Hepatocyte (in vitro differentiated cells): ENCODE results near the gene COX4I1. TPM values are rescaled to one million over a fixed set of nuclear protein-coding genes. Genes with fewer than 3 reads are reported as not detected.
"Not testable (repeated sequence)": the region's sequence is repeated elsewhere in the genome, so short reads cannot be mapped to it uniquely, and the experiment has no call there.

ENCODE experiments used
- DNase-seq: peaks from one replicate; pipeline ENCODE4 v3.0.0-alpha.2; 2016; ENCODE audit warnings: low spot score
- H2AFZ ChIP-seq: fragments of 200-600 bp; sonication (generic); 2 replicates; pipeline ENCODE4 v1.6.0; 2016; ENCODE audit warnings: antibody characterized with exemption, mild to moderate bottlenecking
- H3K27ac ChIP-seq: fragments of 200-600 bp; sonication (generic); 2 replicates; pipeline ENCODE4 v1.5.1; 2016; ENCODE audit warnings: mild to moderate bottlenecking
- H3K27me3 ChIP-seq: fragments of 200-600 bp; sonication (generic); 2 replicates; pipeline ENCODE4 v1.6.1; 2016
- H3K36me3 ChIP-seq: fragments of 200-600 bp; sonication (generic); replicated peaks from 2 replicates; pipeline ENCODE4 v1.5.1; 2016; ENCODE audit warnings: low read depth; ENCODE audit not compliant: insufficient read depth
- H3K4me1 ChIP-seq: fragments of 200-600 bp; sonication (generic); 2 replicates; pipeline ENCODE4 v1.5.1; 2016; ENCODE audit warnings: mild to moderate bottlenecking, moderate library complexity; ENCODE audit not compliant: insufficient read depth
- H3K4me2 ChIP-seq: fragments of 200-600 bp; sonication (generic); 2 replicates; pipeline ENCODE4 v1.6.0; 2016
- H3K4me3 ChIP-seq: fragments of 200-600 bp; sonication (generic); 2 replicates; pipeline ENCODE4 v1.5.1; 2016; ENCODE audit warnings: mild to moderate bottlenecking
- H3K79me2 ChIP-seq: fragments of 200-600 bp; sonication (generic); 2 replicates; pipeline ENCODE4 v1.6.0; 2017; ENCODE audit warnings: mild to moderate bottlenecking
- H3K9me2 ChIP-seq: fragments of 200-600 bp; sonication (generic); replicated peaks from 2 replicates; pipeline ENCODE4 v1.6.0; 2017; ENCODE audit warnings: mild to moderate bottlenecking; ENCODE audit not compliant: insufficient read depth
- H3K9me3 ChIP-seq: fragments of 200-600 bp; sonication (generic); 2 replicates; pipeline ENCODE4 v1.5.1; 2016; ENCODE audit warnings: low read depth, mild to moderate bottlenecking
- H4K20me1 ChIP-seq: fragments of 200-600 bp; sonication (generic); 2 replicates; pipeline ENCODE4 v1.6.0; 2016; ENCODE audit warnings: mild to moderate bottlenecking; ENCODE audit not compliant: insufficient read depth, poor library complexity, severe bottlenecking
- CTCF ChIP-seq: fragments of 200-600 bp; sonication (generic); IDR thresholded peaks from 2 replicates; pipeline ENCODE4 v1.5.1; 2016; ENCODE audit warnings: antibody characterized with exemption, mild to moderate bottlenecking; ENCODE audit not compliant: poor library complexity
- EZH2 ChIP-seq: fragments of 200-600 bp; sonication (generic); IDR thresholded peaks from 2 replicates; pipeline ENCODE4 v1.6.1; 2016; ENCODE audit warnings: antibody characterized with exemption, mild to moderate bottlenecking, borderline replicate concordance
- EZH2phosphoT487 ChIP-seq: fragments of 200-600 bp; sonication (generic); IDR thresholded peaks from one replicate; pipeline ENCODE4 v1.6.1; 2018; ENCODE audit warnings: antibody characterized with exemption, mild to moderate bottlenecking, low read depth, moderate library complexity; ENCODE audit not compliant: unreplicated experiment, severe bottlenecking
- WGBS: methylation state at CpG from one replicate; pipeline ENCODE4 v1.1.6; 2016; ENCODE audit warnings: low lambda C conversion rate; ENCODE audit errors: missing lambda C conversion rate; 5-methylcytosine and 5-hydroxymethylcytosine counted together
- polyA plus RNA-seq: library from polyadenylated mRNA; unstranded; fragments of >200 nt; fragmentation: Nextera tagmentation; extraction: Ambion mirVana; gene quantifications from 2 replicates; pipeline ENCODE4 v1.2.1, GENCODE V29; 2016
- total RNA-seq: library from RNA; depleted of rRNA; stranded (reverse); fragments of >200 nt; gene quantifications from 2 replicates; pipeline ENCODE4 v1.2.3, GENCODE V29; 2014

COX4I1 gene
- total and polyA plus RNA-seq, 2 experiments from 2014 or later = 449 to 655 TPM

- TF ChIP-seq CTCF (no peak), EZH2phosphoT487 (no peak), EZH2 (no peak)
- no peaks in the 10 kb centered on the region for H3K4me1 ChIP-seq
- no peaks in the 10 kb centered on the region for H3K9me3 ChIP-seq
- no peaks in the 10 kb centered on the region for H3K36me3 ChIP-seq
- DNase-seq = no peak
- H3K27ac ChIP-seq = no peak overlapping the region
- no peak overlapping the region for H2AFZ ChIP-seq
- H4K20me1 ChIP-seq = no peaks in the 10 kb centered on the region
- H3K79me2 ChIP-seq = no peaks in the 10 kb centered on the region
- no peaks in the 10 kb centered on the region for H3K9me2 ChIP-seq
- H3K4me3 ChIP-seq = no peak overlapping the region
- no peaks in the 10 kb centered on the region for H3K27me3 ChIP-seq
- 77% methylated on average over 37 of the region's 37 CpGs for WGBS
- no peak overlapping the region for H3K4me2 ChIP-seq
These were observed 12.7 kb downstream of the COX4I1 start for GRCh38 chr16:85812031-85812807.

- Histone ChIP-seq H2AFZ (no peak overlapping the region), H3K4me3 (no peak overlapping the region), H3K9me2 (no peaks in the 10 kb centered on the region), H3K79me2 (no peaks in the 10 kb centered on the region), H4K20me1 (no peaks in the 10 kb centered on the region), H3K4me2 (no peak overlapping the region), H3K9me3 (no peaks in the 10 kb centered on the region), H3K27me3 (no peaks in the 10 kb centered on the region), H3K36me3 (no peaks in the 10 kb centered on the region), H3K27ac (no peak overlapping the region), H3K4me1 (no peaks in the 10 kb centered on the region)
- 90% methylated on average over 20 of the region's 20 CpGs for WGBS
- TF ChIP-seq EZH2 = no peak
- no peak for TF ChIP-seq EZH2phosphoT487
- TF ChIP-seq CTCF = no peak
- DNase-seq = no peak
These were observed 13.6 kb downstream of the COX4I1 start for GRCh38 chr16:85812811-85813700.

- H4K20me1 ChIP-seq = no peaks in the 10 kb centered on the region
- no peak overlapping the region for H3K4me3 ChIP-seq
- no peaks in the 10 kb centered on the region for H3K27me3 ChIP-seq
- no peaks in the 10 kb centered on the region for H3K9me2 ChIP-seq
- no peaks in the 10 kb centered on the region for H3K4me1 ChIP-seq
- no peak for DNase-seq
- 96% methylated on average over 14 of the region's 14 CpGs for WGBS
- no peak overlapping the region for H2AFZ ChIP-seq
- H3K27ac ChIP-seq = no peak overlapping the region
- H3K4me2 ChIP-seq = no peak overlapping the region
- no peaks in the 10 kb centered on the region for H3K79me2 ChIP-seq
- TF ChIP-seq EZH2 = no peak
- no peak for TF ChIP-seq EZH2phosphoT487
- no peak for TF ChIP-seq CTCF
- no peaks in the 10 kb centered on the region for H3K36me3 ChIP-seq
- H3K9me3 ChIP-seq = no peaks in the 10 kb centered on the region
These were observed 16.7 kb downstream of the COX4I1 start for GRCh38 chr16:85816159-85816558.

- 90% methylated on average over 6 of the region's 6 CpGs for WGBS
- H3K4me2 ChIP-seq, H3K9me2 ChIP-seq: not testable (repeated sequence)
These were observed 17.7 kb downstream of the COX4I1 start for GRCh38 chr16:85817195-85817594.

More at GRCh38 chr16:85817195-85817594, 17.7 kb downstream of the COX4I1 start:
- H3K27ac ChIP-seq, H3K9me3 ChIP-seq, H3K4me3 ChIP-seq, H3K79me2 ChIP-seq, H3K4me1 ChIP-seq, H3K27me3 ChIP-seq, H2AFZ ChIP-seq, DNase-seq, H3K36me3 ChIP-seq, H4K20me1 ChIP-seq: not testable (repeated sequence)
